Vagina (tissue), 2 donors: ENCODE results near the gene ABCA13.

Experiments used
- POLR2AphosphoS5 ChIP-seq, 2 donors: sonication (generic); formaldehyde crosslinking; IDR thresholded peaks; one replicate each; pipeline ENCODE4 v1.9.0; 2017; ENCODE audit warnings: antibody characterized with exemption in 2 of 2, mild to moderate bottlenecking in 2 of 2, low read depth in 1 of 2; ENCODE audit not compliant: insufficient read depth in 1 of 2
- TF ChIP-seq, protein P1 (sequence below), 3 experiments: fragments of 450-650 bp in 2 of 3; fragments of 200-600 bp in 1 of 3; sonication (generic) in 1 of 3; IDR thresholded peaks; one replicate each; pipeline ENCODE4 v1.5.1; 2017 to 2019; ENCODE audit warnings: antibody characterized with exemption in 3 of 3, mild to moderate bottlenecking in 2 of 3, moderate library complexity in 2 of 3

DNA sequence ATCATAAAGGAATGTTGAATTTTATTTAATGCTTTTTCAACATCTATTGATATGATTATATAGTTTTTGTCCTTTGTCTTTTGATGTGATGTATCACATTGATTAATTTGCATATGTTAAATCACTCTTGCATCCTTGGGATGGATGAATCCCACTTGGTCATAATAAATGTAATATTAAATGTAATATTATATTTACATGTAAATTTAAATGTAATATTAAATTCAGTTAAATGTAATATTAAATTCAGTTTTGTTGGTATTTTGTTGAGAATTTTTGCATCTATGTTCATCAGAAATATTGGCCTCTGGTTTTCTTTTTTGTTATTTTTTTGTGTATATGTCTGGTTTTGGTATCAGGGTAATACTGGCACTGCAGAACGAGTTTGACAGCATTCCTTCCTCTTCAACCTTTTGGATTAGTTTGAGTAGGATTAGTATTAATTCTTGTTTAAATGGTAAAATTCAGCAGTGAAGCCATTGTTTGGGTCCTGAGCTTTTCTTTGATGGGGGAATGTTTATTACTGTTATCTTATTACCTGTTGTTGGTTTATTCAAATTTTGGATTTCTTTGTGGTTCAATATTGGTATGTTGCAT, 37.8 kb downstream of the ABCA13 start:
- TF ChIP-seq, protein P1, sequence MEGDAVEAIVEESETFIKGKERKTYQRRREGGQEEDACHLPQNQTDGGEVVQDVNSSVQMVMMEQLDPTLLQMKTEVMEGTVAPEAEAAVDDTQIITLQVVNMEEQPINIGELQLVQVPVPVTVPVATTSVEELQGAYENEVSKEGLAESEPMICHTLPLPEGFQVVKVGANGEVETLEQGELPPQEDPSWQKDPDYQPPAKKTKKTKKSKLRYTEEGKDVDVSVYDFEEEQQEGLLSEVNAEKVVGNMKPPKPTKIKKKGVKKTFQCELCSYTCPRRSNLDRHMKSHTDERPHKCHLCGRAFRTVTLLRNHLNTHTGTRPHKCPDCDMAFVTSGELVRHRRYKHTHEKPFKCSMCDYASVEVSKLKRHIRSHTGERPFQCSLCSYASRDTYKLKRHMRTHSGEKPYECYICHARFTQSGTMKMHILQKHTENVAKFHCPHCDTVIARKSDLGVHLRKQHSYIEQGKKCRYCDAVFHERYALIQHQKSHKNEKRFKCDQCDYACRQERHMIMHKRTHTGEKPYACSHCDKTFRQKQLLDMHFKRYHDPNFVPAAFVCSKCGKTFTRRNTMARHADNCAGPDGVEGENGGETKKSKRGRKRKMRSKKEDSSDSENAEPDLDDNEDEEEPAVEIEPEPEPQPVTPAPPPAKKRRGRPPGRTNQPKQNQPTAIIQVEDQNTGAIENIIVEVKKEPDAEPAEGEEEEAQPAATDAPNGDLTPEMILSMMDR (IDR thresholded peaks at IDR 0.05): no peak
- TF ChIP-seq POLR2AphosphoS5 (IDR thresholded peaks at IDR 0.05; ENCODE audit: insufficient read depth in 1 of 2, low read depth in 1 of 2): no peak
